ENCODE results near the gene KRT17.

KRT17 gene

GRCh38 chr17:41624208-41625101 lies at the start of gene KRT17:
Gene KRT17 (minus strand): TSS chr17:41624575. CDS start chr17:41624509, 66 bp downstream.
- no peak for DNase-seq

- no peak for DNase-seq
Measured at GRCh38 chr17:41672153-41672552, 47.8 kb upstream of the KRT17 start.

GRCh38 chr17:41667280-41668041 lies 43.1 kb upstream of the KRT17 start:
- DNase-seq: no peak

- peak; percentile 76 for DNase-seq
Measured at GRCh38 chr17:41666708-41667279, 42.4 kb upstream of the KRT17 start.

GRCh38 chr17:41666237-41666641 lies 41.9 kb upstream of the KRT17 start:
- peak; percentile 86 for DNase-seq

GRCh38 chr17:41665566-41666236 lies 41.3 kb upstream of the KRT17 start:
- DNase-seq: peak; percentile 84

- no peak for DNase-seq
Measured at GRCh38 chr17:41664587-41665565, 40.5 kb upstream of the KRT17 start.

GRCh38 chr17:41664172-41664457 lies 39.7 kb upstream of the KRT17 start:
- DNase-seq: no peak

- no peak for DNase-seq
Measured at GRCh38 chr17:41663451-41664171, 39.2 kb upstream of the KRT17 start.

- no peak for DNase-seq
Measured at GRCh38 chr17:41660221-41660711, 35.9 kb upstream of the KRT17 start.

- DNase-seq: no peak
Measured at GRCh38 chr17:41659427-41660212, 35.2 kb upstream of the KRT17 start.

- no peak for DNase-seq
Measured at GRCh38 chr17:41658846-41659245, 34.5 kb upstream of the KRT17 start.

- DNase-seq: no peak
Measured at GRCh38 chr17:41657936-41658335, 33.6 kb upstream of the KRT17 start.

GRCh38 chr17:41657176-41657754 lies 32.9 kb upstream of the KRT17 start:
- no peak for DNase-seq

GRCh38 chr17:41656249-41657023 lies 32.1 kb upstream of the KRT17 start:
- no peak for DNase-seq

- DNase-seq: peak; percentile 9
Measured at GRCh38 chr17:41655611-41656111, 31.3 kb upstream of the KRT17 start.

GRCh38 chr17:41654678-41655607 lies 30.6 kb upstream of the KRT17 start:
- no peak for DNase-seq
